ENCODE data around the gene PKP4.

The PKP4 gene

DNA sequence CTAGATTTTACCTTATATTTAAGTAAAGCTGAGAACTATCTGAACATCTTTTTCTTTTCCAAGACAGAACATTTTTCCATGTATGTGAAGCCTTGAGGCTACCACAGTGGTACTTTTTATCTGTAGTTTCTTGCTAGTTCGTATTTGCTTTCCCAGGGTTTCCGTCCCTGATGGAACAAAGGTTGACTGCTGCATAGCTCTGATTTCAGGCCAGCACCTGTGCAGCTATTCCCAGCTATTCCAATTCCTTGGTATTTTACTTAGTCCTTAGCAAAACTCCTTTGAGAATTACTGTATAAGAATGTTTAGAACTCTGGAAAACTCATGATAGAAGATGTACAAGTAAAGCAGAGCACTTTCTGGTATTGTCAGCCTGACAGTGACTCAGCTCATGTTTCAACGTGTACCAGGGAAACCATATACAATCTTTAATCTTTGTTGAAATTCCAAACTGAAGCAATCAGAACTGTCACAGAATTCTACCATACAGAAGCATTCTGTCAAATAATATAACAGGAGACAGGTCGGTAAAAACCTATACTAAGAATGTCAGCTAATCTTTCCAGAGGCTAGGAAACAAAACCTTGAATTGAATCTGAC lies 162.2 kb downstream of the PKP4 start:
- no peak for TF ChIP-seq SIN3A (IDR thresholded peaks at IDR 0.05; ENCODE audit: borderline replicate concordance, insufficient read depth, low read length)
- no peak for TF ChIP-seq TAF1 (IDR thresholded peaks at IDR 0.05; ENCODE audit: borderline replicate concordance, insufficient read depth, low read length)
- no peak for TF ChIP-seq POLR2AphosphoS5 (IDR thresholded peaks at IDR 0.05; ENCODE audit: low read depth, low read length)
- no peak for TF ChIP-seq FOXP2 (optimal IDR thresholded peaks at IDR 0.05; ENCODE audit: borderline replicate concordance, extremely low read depth, extremely low read length, insufficient read depth)
- no peak for TF ChIP-seq REST (IDR thresholded peaks at IDR 0.05; ENCODE audit: insufficient read depth in 1 of 2, low read depth in 2 of 2, low read length in 2 of 2)

DNA sequence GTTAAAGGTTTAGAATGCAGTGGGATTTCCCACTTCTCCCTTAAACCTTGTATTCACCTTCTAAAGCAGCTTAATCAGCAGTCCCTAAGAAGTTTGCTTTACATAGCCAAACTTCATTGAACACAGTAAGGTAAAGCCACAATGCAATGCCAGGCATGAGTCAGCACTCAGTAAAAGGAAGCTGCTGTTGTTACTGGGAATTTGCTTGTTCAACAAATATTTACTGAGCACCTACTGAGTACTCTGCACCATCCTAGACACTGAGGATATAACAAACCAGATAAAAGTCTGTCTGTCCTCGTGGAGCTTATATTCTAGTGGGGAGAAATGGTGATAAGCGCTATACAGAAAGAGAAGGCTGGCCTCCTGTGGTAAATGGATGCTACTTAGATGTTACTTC lies 162.7 kb downstream of the PKP4 start:
- no peak for TF ChIP-seq REST (IDR thresholded peaks at IDR 0.05; ENCODE audit: insufficient read depth in 1 of 2, low read depth in 2 of 2, low read length in 2 of 2)

DNA sequence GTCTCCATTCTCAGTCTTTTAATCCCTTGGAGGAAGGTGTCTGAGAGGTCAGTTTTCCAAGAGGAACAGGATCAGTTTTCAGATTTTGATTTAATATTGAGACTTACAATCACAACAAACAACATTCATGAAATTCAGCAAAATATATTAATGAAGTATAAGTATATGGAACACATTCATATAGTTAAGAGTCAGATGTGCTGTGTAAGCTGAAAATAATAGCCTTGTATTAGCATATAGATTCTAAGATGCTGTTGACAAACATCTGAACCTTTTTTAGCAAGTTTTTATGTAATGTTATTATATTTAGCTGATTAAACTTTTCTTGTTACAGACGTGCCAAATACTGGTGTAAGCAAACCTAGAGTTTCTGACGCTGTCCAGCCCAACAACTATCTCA lies 163.9 kb downstream of the PKP4 start:
- TF ChIP-seq FOXP2 (optimal IDR thresholded peaks at IDR 0.05; ENCODE audit: borderline replicate concordance, extremely low read depth, extremely low read length, insufficient read depth) = no peak
- no peak for TF ChIP-seq SIN3A (IDR thresholded peaks at IDR 0.05; ENCODE audit: borderline replicate concordance, insufficient read depth, low read length)
- no peak for TF ChIP-seq REST (IDR thresholded peaks at IDR 0.05; ENCODE audit: insufficient read depth in 1 of 2, low read depth in 2 of 2, low read length in 2 of 2)
- no peak for TF ChIP-seq POLR2AphosphoS5 (IDR thresholded peaks at IDR 0.05; ENCODE audit: low read depth, low read length)
- TF ChIP-seq TAF1 (IDR thresholded peaks at IDR 0.05; ENCODE audit: borderline replicate concordance, insufficient read depth, low read length) = no peak

DNA sequence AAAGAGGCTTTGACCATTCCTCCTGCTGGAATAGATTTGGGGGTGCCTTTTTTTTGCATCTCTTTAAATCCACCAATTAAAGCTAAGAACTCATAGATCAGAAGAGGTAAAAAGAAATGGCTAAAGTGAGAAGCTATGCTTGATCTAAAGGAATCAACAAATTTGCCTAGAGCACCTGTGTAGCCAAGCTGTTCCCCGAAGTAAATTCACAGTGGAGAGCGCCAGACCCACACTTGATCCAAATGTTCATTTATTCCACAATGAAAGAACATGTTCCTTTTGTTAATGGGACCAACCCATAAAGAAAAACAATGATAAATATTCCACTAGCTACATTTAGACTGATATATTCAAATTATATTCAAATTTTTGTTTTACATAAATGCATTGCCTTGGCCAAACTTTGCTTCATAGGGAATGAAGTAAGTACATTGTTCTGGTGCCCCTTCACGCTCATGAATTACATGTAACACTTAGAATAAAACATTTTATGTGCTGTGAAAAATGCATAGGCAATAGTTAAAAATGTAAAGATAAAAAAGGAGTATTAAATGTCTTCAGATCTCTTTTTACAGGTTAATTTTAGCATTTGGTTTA lies 167.4 kb downstream of the PKP4 start:
- no peak for TF ChIP-seq TAF1 (IDR thresholded peaks at IDR 0.05; ENCODE audit: borderline replicate concordance, insufficient read depth, low read length)
- TF ChIP-seq FOXP2 (optimal IDR thresholded peaks at IDR 0.05; ENCODE audit: borderline replicate concordance, extremely low read depth, extremely low read length, insufficient read depth) = no peak
- TF ChIP-seq SIN3A (IDR thresholded peaks at IDR 0.05; ENCODE audit: borderline replicate concordance, insufficient read depth, low read length) = no peak
- no peak for TF ChIP-seq POLR2AphosphoS5 (IDR thresholded peaks at IDR 0.05; ENCODE audit: low read depth, low read length)
- TF ChIP-seq REST (IDR thresholded peaks at IDR 0.05; ENCODE audit: insufficient read depth in 1 of 2, low read depth in 2 of 2, low read length in 2 of 2) = no peak

DNA sequence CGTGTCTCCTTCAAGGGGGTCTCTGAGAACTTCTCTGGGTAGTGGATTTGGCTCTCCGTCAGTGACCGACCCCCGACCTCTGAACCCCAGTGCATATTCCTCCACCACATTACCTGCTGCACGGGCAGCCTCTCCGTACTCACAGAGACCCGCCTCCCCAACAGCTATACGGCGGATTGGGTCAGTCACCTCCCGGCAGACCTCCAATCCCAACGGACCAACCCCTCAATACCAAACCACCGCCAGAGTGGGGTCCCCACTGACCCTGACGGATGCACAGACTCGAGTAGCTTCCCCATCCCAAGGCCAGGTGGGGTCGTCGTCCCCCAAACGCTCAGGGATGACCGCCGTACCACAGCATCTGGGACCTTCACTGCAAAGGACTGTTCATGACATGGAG lies 168.2 kb downstream of the PKP4 start:
- no peak for TF ChIP-seq SIN3A (IDR thresholded peaks at IDR 0.05; ENCODE audit: borderline replicate concordance, insufficient read depth, low read length)
- no peak for TF ChIP-seq POLR2AphosphoS5 (IDR thresholded peaks at IDR 0.05; ENCODE audit: low read depth, low read length)
- TF ChIP-seq REST (IDR thresholded peaks at IDR 0.05; ENCODE audit: insufficient read depth in 1 of 2, low read depth in 2 of 2, low read length in 2 of 2) = no peak
- no peak for TF ChIP-seq FOXP2 (optimal IDR thresholded peaks at IDR 0.05; ENCODE audit: borderline replicate concordance, extremely low read depth, extremely low read length, insufficient read depth)
- TF ChIP-seq TAF1 (IDR thresholded peaks at IDR 0.05; ENCODE audit: borderline replicate concordance, insufficient read depth, low read length) = no peak
